GM21619 (cell line): ENCODE results near the gene SLC66A3.
"Not testable (repeated sequence)": the region's sequence is repeated elsewhere in the genome, so short reads cannot be mapped to it uniquely, and the experiment has no call there.

Source experiments
- ATAC-seq: cut with Tn5 transposase; IDR thresholded peaks from one replicate; pipeline ENCODE4 v1.9.1; 2021; ENCODE audit not compliant: unreplicated experiment

The SLC66A3 gene

DNA sequence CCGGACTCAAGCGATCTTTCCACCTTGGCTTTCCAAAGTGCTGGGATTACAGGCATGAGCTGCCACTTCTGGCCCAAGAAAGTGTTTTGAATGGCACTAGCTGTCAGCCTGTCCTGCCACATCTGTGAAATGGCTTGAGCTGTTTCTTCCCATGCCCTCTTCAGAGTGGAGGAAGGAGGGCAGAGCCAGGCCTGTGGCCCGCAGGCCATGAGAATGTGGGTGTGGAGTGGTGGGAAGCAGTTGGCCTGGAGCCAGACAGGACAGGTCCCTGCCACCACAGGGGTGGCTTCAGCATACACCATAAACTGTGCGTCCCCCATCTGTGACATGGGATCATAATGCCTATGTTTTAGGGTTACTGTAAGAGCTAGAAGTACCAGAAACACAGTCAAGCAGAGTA lies 6.5 kb downstream of the SLC66A3 start:
- no peak for ATAC-seq

- no peak for ATAC-seq
Measured at GRCh38 chr2:11163439-11164317, 8.4 kb downstream of the SLC66A3 start.

DNA sequence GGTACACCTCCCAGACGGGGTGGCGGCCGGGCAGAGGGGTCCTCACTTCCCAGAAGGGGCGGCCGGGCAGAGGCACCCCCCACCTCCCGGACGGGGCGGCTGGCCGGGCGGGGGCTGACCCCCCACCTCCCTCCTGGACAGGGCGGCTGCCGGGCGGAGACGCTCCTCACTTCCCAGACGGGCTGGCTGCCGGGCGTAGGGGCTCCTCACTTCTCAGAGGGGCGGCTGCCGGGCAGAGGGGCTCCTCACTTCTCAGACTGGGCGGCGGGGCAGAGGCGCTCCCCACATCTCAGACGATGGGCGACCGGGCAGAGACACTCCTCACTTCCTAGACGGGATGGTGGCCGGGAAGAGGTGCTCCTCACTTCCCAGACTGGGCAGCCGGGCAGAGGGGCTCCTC lies 9.8 kb downstream of the SLC66A3 start:
- ATAC-seq: not testable (repeated sequence)

DNA sequence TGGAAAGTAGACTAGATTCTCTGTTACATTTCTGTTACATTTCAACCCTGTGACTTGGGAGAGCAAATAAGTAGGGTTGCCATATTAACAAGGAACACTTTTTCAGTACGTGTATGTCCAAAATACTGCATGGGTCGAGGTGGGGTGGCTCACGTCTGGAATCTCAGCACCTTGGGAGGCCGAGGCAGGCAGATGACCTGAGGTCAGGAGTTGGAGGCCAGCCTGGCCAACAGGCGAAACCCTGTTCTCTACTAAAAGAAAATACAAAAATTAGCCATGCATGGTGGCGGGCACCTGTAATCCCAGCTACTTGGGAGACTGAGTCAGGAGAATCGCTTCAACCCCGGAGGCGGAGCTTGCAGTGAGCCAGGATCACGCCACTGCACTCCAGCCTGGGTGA lies 11.2 kb downstream of the SLC66A3 start:
- ATAC-seq: no peak

GRCh38 chr2:11168488-11168887 lies 13.2 kb downstream of the SLC66A3 start:
- ATAC-seq: no peak

- no peak for ATAC-seq
Measured at GRCh38 chr2:11169333-11169732, 14.1 kb downstream of the SLC66A3 start.

DNA sequence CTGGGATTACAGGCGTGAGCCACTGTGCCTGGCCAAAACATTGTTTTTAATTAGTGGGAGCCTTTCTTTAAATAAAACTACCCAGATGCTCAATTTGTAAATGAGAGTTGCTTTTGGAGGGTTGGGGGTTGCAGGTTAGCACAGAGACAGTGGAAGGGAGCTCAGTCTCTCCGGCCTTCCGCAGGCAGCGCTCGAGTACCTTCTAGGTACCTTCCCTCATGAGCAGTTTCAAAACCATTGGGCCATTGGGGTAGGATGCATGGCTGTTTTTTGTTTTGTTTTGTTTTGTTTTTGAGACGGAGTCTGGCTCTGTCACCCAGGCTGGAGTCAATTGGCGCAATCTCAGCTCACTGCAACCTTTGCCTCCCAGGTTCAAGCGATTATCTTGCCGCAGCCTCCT lies 19.0 kb downstream of the SLC66A3 start:
- ATAC-seq: no peak

DNA sequence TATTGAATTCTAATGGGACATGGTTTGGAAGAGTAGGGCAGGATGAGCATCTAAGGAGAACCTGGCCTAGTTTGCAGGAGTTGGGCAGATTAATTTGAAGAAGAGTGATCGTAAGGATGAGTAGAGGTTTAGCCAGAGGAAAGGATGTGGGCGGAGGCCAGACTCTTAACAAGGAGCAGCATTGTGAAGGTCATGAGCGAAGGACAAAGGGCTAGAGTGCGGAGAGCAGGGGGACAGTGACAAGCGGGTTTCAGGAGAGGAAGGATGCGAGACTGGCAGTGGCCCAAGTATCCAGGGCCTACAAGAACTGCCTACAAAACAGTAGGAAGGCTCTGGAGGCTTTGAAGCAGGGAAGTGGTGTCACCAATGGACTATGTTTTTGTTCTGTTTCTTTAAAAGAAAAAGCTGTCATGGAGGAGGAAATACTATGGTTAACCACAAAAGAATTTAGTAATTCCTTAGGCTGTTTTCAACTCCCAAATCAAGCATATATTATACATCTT lies 20.1 kb downstream of the SLC66A3 start:
- ATAC-seq: no peak

DNA sequence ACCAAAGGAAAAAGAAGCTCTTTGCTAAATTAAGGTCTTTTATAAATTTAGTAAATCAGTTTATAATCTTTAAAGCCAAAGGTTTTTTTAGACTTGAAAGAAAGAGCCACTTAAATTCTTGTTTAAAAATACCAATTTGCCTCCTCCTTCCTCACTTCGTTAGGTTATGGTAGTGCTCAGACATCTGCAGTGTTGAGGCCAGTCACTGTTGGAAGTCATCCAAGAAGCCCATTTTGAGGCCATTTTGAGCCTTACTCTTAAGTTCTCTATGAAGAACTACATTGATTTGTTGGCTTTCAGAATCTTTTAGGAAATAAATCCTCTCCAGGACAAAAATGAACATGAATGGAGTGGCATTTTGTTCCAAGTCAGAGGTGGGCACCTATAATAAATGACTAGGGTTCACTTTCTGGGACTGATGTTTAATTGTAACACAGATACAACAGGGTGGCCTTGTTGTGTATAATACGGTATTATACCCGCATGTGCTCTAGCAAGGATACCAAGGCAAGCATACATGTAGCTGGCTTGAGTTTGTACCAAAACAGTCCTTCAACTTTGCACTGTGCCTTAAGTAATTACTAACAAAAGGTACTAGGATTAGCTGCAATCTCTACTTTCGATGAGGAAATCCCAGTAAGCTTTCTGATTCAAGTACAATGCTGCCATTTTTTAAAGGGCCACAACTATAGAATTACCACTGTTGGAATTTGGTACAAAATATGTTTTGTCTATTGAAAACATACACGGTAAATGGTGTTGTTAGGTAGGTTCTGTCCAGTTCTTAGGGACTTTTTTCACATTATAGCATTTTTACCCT lies 22.8 kb downstream of the SLC66A3 start:
- no peak for ATAC-seq

DNA sequence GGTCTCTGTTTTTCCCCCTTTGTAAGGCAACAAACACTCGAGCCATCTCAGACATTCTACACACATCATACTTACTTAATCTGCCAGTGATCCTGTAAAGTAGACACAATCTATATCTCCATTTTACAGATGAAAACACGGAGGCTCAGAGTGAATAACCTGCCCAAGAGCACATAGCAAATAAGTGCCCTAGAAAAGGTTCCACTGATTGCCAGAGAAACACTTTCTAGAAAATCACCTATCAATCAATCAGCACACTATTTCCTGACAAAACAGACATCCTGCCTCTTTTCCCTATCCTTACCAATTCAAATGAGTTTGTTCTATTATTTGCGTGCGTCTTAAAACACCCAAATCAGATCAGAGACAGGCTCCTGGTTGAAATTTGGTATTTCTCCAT lies 23.9 kb downstream of the SLC66A3 start:
- no peak for ATAC-seq

GRCh38 chr2:11179899-11180298 lies 24.6 kb downstream of the SLC66A3 start:
- no peak for ATAC-seq

GRCh38 chr2:11180653-11181052 lies 25.4 kb downstream of the SLC66A3 start:
- ATAC-seq: no peak

DNA sequence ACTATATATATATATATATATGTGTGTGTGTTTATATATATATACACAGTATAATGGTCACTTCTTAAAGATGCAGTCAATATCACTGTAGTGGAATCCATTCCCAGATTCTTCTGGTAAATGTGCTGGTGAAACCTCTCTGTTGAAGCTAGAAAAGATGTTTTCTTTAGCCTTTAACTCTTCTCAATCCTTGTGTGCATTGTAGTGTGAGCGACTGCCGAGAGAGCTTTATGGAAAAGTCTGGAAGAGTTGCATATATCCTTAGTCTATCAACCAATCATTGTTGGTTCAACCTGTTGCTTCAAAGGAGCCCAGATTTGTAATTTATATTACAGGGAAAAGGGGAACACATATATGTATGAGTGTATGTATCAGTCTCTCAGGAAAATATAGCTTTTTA lies 27.7 kb downstream of the SLC66A3 start:
- no peak for ATAC-seq

- ATAC-seq: no peak
Measured at GRCh38 chr2:11186145-11186544, 30.9 kb downstream of the SLC66A3 start.

GRCh38 chr2:11187083-11187619 lies 31.9 kb downstream of the SLC66A3 start:
- ATAC-seq: no peak

DNA sequence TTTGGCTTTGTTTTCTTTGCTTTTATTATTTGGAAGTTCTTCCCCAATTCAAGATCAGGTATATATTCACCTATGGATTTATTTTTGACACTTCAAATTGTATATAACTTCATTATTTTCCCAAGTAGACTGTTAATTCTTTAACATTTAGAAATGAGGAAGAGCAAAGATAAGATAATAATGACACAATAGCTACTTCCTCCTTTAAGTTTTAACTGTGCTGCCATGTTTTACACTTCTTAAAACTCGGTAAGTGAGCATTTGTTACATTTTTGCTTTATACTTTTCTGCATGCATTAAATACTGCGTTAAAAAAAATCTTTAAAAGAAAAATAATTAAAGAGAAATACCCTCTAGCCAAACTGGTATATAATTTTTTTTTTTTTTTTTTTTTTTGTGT lies 32.5 kb downstream of the SLC66A3 start:
- ATAC-seq: no peak

DNA sequence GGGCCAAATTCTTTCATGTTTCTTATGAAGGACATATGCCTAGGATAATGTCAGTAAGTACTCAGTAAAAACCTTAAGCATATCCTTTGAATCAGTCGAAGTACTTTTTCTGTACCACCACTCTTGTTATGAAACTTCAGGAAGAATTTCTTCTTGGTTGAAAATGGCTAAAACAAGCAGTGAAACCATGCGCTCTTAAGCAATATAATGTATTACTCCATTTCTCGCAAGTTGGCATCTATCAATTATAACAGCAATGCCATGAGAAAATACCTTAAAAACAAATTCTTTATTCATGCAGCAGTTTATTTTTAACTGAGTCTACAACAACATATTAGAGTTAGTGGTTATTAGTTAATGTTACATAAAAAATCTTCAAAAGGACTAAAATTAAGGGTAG lies 41.0 kb downstream of the SLC66A3 start:
- ATAC-seq: no peak

DNA sequence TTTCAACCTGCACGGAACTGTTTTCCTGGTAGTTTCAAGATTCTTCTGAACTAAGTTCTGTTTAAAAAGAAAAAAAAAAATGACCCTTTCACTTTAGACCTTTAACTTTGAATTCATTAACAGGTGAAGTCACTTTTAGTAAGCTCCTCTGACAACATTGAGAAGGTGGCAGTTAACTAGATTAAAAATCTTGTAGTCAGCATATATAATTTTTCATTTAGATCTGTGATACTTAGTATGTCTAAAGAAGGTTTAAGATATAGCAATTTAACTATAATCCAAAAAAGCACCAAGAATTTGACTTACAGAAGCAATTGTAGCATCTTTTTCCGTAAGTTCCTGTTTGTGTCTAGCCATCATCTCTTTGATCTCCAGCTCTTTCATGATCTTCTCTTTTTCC lies 45.4 kb downstream of the SLC66A3 start:
- ATAC-seq: no peak

- ATAC-seq: no peak
Measured at GRCh38 chr2:11201969-11202368, 46.7 kb downstream of the SLC66A3 start.

- ATAC-seq: no peak
Measured at GRCh38 chr2:11203480-11203879, 48.2 kb downstream of the SLC66A3 start.

- no peak for ATAC-seq
Measured at GRCh38 chr2:11208083-11208482, 52.8 kb downstream of the SLC66A3 start.

GRCh38 chr2:11212645-11213044 lies 57.4 kb downstream of the SLC66A3 start:
- ATAC-seq: no peak
